ENCODE measurements around the gene TPST1. TPM values are rescaled to one million over a fixed set of nuclear protein-coding genes. Genes with fewer than 3 reads are reported as not detected.

Gene TPST1
- total RNA-seq, 1 donor from 2014 or later: 6.5 TPM

DNA sequence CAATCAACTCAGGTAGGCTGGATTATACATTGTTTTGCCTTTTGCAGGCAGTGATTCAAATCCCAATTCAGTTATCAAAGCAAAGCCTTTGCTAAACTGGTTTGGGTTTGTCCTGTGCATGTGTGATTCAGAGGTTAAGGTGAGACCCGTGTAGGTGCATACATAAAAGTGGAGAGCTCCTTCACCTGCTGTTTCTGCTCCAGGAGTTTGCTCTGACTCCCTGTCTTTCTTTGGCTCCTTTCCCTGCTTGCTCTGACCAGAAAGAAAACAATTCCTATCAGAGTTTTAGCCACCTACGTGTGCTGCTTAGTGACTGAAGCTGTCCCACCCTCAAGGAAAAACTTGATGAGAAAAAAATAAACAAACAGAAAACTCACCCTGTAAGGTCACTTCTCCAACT lies 101.1 kb downstream of the TPST1 start:
- no peak for TF ChIP-seq CTCF (IDR thresholded peaks at IDR 0.05)
- Mint-ChIP-seq H3K4me1 (no peaks in the 10 kb centered on the region), H3K27ac (no peak overlapping the region), H3K36me3 (ENCODE audit: low read depth) (no peaks in the 10 kb centered on the region), H3K4me3 (no peak overlapping the region), H3K9me3 (no peaks in the 10 kb centered on the region), H3K27me3 (no peaks in the 10 kb centered on the region)
- POLR2A ChIA-PET: no interaction called here
- CTCF ChIA-PET: no interaction called here
- ATAC-seq (ENCODE audit: low read depth): no peak
- intact Hi-C loops (cut with micrococcal nuclease): no loop called here
- no peak for DNase-seq

- H3K36me3 Mint-ChIP-seq (ENCODE audit: low read depth): no peaks in the 10 kb centered on the region
- ATAC-seq (ENCODE audit: low read depth): no peak
- CTCF ChIA-PET: no interaction called here
Measured at GRCh38 chr7:66307591-66308215, 102.6 kb downstream of the TPST1 start.

GRCh38 chr7:66308411-66308810 lies 103.3 kb downstream of the TPST1 start:
- Mint-ChIP-seq H3K4me3 (no peak overlapping the region), H3K27ac (no peak overlapping the region), H3K27me3 (no peaks in the 10 kb centered on the region), H3K9me3 (no peaks in the 10 kb centered on the region), H3K4me1 (no peaks in the 10 kb centered on the region), H3K36me3 (ENCODE audit: low read depth) (no peaks in the 10 kb centered on the region)
- ChIA-PET CTCF (no interaction called here), POLR2A (no interaction called here)
- TF ChIP-seq CTCF (IDR thresholded peaks at IDR 0.05): no peak
- intact Hi-C loops (cut with micrococcal nuclease): no loop called here
- ATAC-seq (ENCODE audit: low read depth): no peak
- DNase-seq: no peak

More at GRCh38 chr7:66307591-66308215, 102.6 kb downstream of the TPST1 start:
- no peak for DNase-seq
- no peak overlapping the region for H3K4me3 Mint-ChIP-seq
- no peaks in the 10 kb centered on the region for H3K27me3 Mint-ChIP-seq
- TF ChIP-seq CTCF (IDR thresholded peaks at IDR 0.05): no peak
- intact Hi-C loops (cut with micrococcal nuclease): no loop called here
- no peaks in the 10 kb centered on the region for H3K9me3 Mint-ChIP-seq
- no peak overlapping the region for H3K27ac Mint-ChIP-seq
- no peaks in the 10 kb centered on the region for H3K4me1 Mint-ChIP-seq
- POLR2A ChIA-PET: no interaction called here

- intact Hi-C loops (cut with micrococcal nuclease): no loop called here
- no peaks in the 10 kb centered on the region for H3K4me1 Mint-ChIP-seq
- H3K4me3 Mint-ChIP-seq: no peak overlapping the region
- H3K36me3 Mint-ChIP-seq (ENCODE audit: low read depth): no peaks in the 10 kb centered on the region
- ChIA-PET POLR2A (no interaction called here), CTCF (no interaction called here)
- H3K27me3 Mint-ChIP-seq: no peaks in the 10 kb centered on the region
- H3K9me3 Mint-ChIP-seq: no peaks in the 10 kb centered on the region
- no peak for TF ChIP-seq CTCF (IDR thresholded peaks at IDR 0.05)
- no peak overlapping the region for H3K27ac Mint-ChIP-seq
- no peak for DNase-seq
- ATAC-seq (ENCODE audit: low read depth): no peak
Measured at GRCh38 chr7:66310620-66311019, 105.5 kb downstream of the TPST1 start.

DNA sequence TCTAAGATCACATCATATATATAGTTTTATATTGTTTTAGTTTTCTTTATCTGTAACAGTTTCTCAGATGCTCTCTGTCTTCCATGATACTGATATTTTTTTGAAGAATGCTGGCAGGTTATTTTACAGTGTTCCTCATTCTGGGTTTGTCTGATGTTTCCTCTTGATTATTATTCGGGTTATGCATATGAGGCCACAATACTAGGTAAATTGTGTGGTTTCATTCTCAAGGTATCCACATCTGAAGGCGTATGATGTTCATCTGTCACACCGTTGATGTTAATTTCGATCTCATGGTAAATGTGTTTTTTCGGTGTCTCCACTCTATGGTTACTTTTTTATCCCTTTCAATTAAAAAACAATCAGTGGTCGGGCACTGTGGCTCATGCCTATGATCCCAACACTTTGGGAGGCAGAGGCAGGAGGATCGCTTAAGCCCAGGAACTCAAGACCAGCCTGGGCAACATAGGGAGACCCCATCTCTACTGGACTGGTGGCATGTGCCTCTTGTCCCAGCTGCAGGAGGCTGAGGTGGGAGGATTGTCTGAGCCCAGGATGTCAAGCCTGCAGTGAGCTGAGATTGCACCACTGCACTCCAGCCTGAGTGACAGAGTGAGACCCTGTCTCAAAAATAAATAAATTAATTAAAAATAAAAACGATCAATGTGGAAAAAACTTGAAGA lies 108.9 kb downstream of the TPST1 start:
- Mint-ChIP-seq H3K4me3 (no peak overlapping the region), H3K4me1 (no peaks in the 10 kb centered on the region), H3K27me3 (no peaks in the 10 kb centered on the region), H3K36me3 (ENCODE audit: low read depth) (no peaks in the 10 kb centered on the region), H3K27ac (no peak overlapping the region), H3K9me3 (no peaks in the 10 kb centered on the region)
- ATAC-seq (ENCODE audit: low read depth) (no peak), DNase-seq (no peak)
- CTCF ChIA-PET: no interaction called here
- intact Hi-C loops (cut with micrococcal nuclease): no loop called here
- TF ChIP-seq CTCF (IDR thresholded peaks at IDR 0.05): no peak
- POLR2A ChIA-PET: no interaction called here

Data from activated B cell treated with CpG ODN at 0.5 μM for 24 hours (primary cell).